ENCODE measurements around the gene SPRR1A.

- TF ChIP-seq CTCF (IDR thresholded peaks at IDR 0.05) (no peak), EZH2 (IDR thresholded peaks at IDR 0.05) (no peak), EZH2phosphoT487 (IDR thresholded peaks at IDR 0.05) (no peak)
Measured at GRCh38 chr1:152983234-152983633, 647 bp upstream of the SPRR1A start.

All from neural progenitor cell (in vitro differentiated cells).